SK-N-SH treated with all-trans-retinoic acid at 6 μM for 48 hours (cell line): ENCODE data around the gene LEMD3.

Experiments used
- ATAC-seq: fragments of 200-7000 bp; cut with Tn5 transposase; 3 replicates; pipeline ENCODE4 v1.9.1; 2020; ENCODE audit warnings: mild to moderate bottlenecking, moderate library complexity
- ARNTL ChIP-seq: fragments of 450-650 bp; formaldehyde crosslinking; IDR thresholded peaks from 2 replicates; pipeline ENCODE4 v1.5.0; 2020; ENCODE audit warnings: low read depth, mild to moderate bottlenecking, moderate library complexity, borderline replicate concordance
- BACH2 ChIP-seq: fragments of 250-450 bp; sonication (Bioruptor Pico); IDR thresholded peaks from 2 replicates; pipeline ENCODE4 v1.9.0; 2021; ENCODE audit warnings: mild to moderate bottlenecking, borderline replicate concordance
- ESRRG ChIP-seq: fragments of 250-450 bp; sonication (Bioruptor Pico); IDR thresholded peaks from 2 replicates; pipeline ENCODE4 v1.6.1; 2021; ENCODE audit warnings: mild to moderate bottlenecking
- ISL1 ChIP-seq: fragments of 250-450 bp; sonication (Bioruptor Pico); IDR thresholded peaks from 2 replicates; pipeline ENCODE4 v2.1.2; 2022; ENCODE audit warnings: mild to moderate bottlenecking, moderate library complexity
- OSR1 ChIP-seq: fragments of 250-450 bp; sonication (Bioruptor Pico); IDR thresholded peaks from 2 replicates; pipeline ENCODE4 v1.8.0; 2022; ENCODE audit warnings: moderate library complexity, mild to moderate bottlenecking, inconsistent platforms
- PATZ1 ChIP-seq: fragments of 250-450 bp; sonication (Bioruptor Pico); IDR thresholded peaks from 2 replicates; pipeline ENCODE4 v1.8.0; 2020; ENCODE audit warnings: mild to moderate bottlenecking, moderate library complexity, borderline replicate concordance
- POU6F1 ChIP-seq: fragments of 250-450 bp; sonication (Bioruptor Pico); IDR thresholded peaks from 2 replicates; pipeline ENCODE4 v1.8.0; 2021; ENCODE audit warnings: low read depth, mild to moderate bottlenecking, moderate library complexity, borderline replicate concordance
- PPARA ChIP-seq: fragments of 250-450 bp; sonication (Bioruptor Pico); IDR thresholded peaks from 2 replicates; pipeline ENCODE4 v1.5.0; 2020; ENCODE audit warnings: mild to moderate bottlenecking, borderline replicate concordance
- RARB ChIP-seq: fragments of 250-450 bp; sonication (Bioruptor Pico); IDR thresholded peaks from 2 replicates; pipeline ENCODE4 v1.8.0; 2021; ENCODE audit warnings: mild to moderate bottlenecking, moderate library complexity
- SNAI2 ChIP-seq: fragments of 250-450 bp; sonication (Bioruptor Pico); IDR thresholded peaks from 2 replicates; pipeline ENCODE4 v1.5.0; 2020; ENCODE audit warnings: mild to moderate bottlenecking, moderate library complexity
- TCF4 ChIP-seq: fragments of 250-450 bp; sonication (Bioruptor Pico); IDR thresholded peaks from 2 replicates; pipeline ENCODE4 v1.8.0; 2021; ENCODE audit warnings: mild to moderate bottlenecking, moderate library complexity, borderline replicate concordance
- TOX ChIP-seq: fragments of 250-450 bp; sonication (Bioruptor Pico); IDR thresholded peaks from 2 replicates; pipeline ENCODE4 v1.8.0; 2021; ENCODE audit warnings: mild to moderate bottlenecking, moderate library complexity, borderline replicate concordance
- TSHZ2 ChIP-seq: fragments of 250-450 bp; sonication (Bioruptor Pico); IDR thresholded peaks from 2 replicates; pipeline ENCODE4 v1.5.0; 2020; ENCODE audit warnings: mild to moderate bottlenecking, moderate library complexity
- ZC3H10 ChIP-seq: fragments of 250-450 bp; sonication (Bioruptor Pico); IDR thresholded peaks from 2 replicates; pipeline ENCODE4 v1.5.1; 2021; ENCODE audit warnings: mild to moderate bottlenecking, moderate library complexity
- ZFP3 ChIP-seq: fragments of 250-450 bp; sonication (Bioruptor Pico); IDR thresholded peaks from 2 replicates; pipeline ENCODE4 v1.5.0; 2020; ENCODE audit warnings: mild to moderate bottlenecking, moderate library complexity
- ZFP30 ChIP-seq: fragments of 450-650 bp; formaldehyde crosslinking; IDR thresholded peaks from 2 replicates; pipeline ENCODE4 v1.5.0; 2022; ENCODE audit warnings: mild to moderate bottlenecking, moderate library complexity
- ZNF565 ChIP-seq: fragments of 450-650 bp; formaldehyde crosslinking; conservative IDR thresholded peaks from 2 replicates; pipeline ENCODE4 v1.5.0; 2020; ENCODE audit warnings: low read depth, mild to moderate bottlenecking, moderate library complexity
- ZNF8 ChIP-seq: fragments of 450-650 bp; formaldehyde crosslinking; IDR thresholded peaks from 2 replicates; pipeline ENCODE4 v1.5.0; 2020; ENCODE audit warnings: mild to moderate bottlenecking, moderate library complexity
- TF ChIP-seq, protein P1 (sequence below): fragments of 250-450 bp; sonication (Bioruptor Pico); IDR thresholded peaks from 2 replicates; pipeline ENCODE4 v1.5.1; 2020; ENCODE audit warnings: low read depth, mild to moderate bottlenecking, moderate library complexity

The LEMD3 gene

GRCh38 chr12:65194949-65195348, 25.6 kb downstream of the LEMD3 start:
- TF ChIP-seq ZNF565 (CRISPR knock-in tag) (no peak), TCF4 (CRISPR knock-in tag) (no peak), OSR1 (CRISPR knock-in tag) (no peak), SNAI2 (CRISPR knock-in tag) (no peak), ZFP30 (no peak), ISL1 (CRISPR knock-in tag) (no peak), POU6F1 (CRISPR knock-in tag) (no peak), ZC3H10 (CRISPR knock-in tag) (no peak), ESRRG (CRISPR knock-in tag) (no peak), ZFP3 (no peak), ARNTL (CRISPR knock-in tag) (no peak), TOX (no peak)
- TF ChIP-seq, all 23 proteins: peak for 0
- no peak for ATAC-seq

DNA sequence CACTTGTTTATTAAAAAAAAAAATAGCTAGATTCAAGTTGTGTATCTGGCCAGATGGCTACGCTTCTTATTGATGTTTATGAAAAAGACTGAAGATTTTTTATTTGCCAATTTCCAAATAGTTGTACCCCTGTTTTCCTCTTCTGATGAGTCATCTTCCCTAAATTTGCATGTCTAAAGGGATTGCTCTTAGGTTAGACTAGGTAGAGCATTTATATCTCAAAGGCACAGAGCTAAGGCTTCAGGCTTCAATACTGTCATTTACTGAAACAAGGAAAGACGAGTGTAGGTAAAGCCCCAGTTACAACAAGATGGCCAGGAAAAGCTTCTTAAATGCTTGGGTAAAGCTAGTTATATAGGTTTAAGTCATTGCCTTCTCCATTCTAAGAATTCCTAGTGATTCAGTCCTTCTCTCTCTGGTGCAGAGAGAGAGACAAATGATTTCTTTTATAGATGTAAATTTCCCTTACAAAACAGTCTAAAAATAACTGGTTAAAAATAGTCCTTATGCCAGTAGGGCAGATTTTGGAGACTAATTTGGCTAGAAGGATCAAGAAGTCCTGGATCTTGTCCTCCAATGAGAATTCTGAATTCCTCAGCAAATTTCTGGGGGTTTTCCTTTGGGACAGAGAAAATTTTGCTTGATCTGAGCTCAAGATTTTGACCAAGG, 26.1 kb downstream of the LEMD3 start:
- no peak for ATAC-seq
- TF ChIP-seq ZC3H10 (CRISPR knock-in tag): no peak
- no peak for TF ChIP-seq TSHZ2 (CRISPR knock-in tag)
- TF ChIP-seq OSR1 (CRISPR knock-in tag): no peak
- TF ChIP-seq ESRRG (CRISPR knock-in tag): no peak
- TF ChIP-seq ZNF8 (CRISPR knock-in tag): no peak
- TF ChIP-seq BACH2: no peak
- no peak for TF ChIP-seq ZFP30
- TF ChIP-seq ISL1 (CRISPR knock-in tag): no peak
- TF ChIP-seq, protein P1, sequence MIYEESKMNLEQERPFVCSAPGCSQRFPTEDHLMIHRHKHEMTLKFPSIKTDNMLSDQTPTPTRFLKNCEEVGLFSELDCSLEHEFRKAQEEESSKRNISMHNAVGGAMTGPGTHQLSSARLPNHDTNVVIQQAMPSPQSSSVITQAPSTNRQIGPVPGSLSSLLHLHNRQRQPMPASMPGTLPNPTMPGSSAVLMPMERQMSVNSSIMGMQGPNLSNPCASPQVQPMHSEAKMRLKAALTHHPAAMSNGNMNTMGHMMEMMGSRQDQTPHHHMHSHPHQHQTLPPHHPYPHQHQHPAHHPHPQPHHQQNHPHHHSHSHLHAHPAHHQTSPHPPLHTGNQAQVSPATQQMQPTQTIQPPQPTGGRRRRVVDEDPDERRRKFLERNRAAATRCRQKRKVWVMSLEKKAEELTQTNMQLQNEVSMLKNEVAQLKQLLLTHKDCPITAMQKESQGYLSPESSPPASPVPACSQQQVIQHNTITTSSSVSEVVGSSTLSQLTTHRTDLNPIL: no peak
- no peak for TF ChIP-seq PPARA (CRISPR knock-in tag)
- no peak for TF ChIP-seq POU6F1 (CRISPR knock-in tag)

- no peak for ATAC-seq
- no peak for TF ChIP-seq ZNF8 (CRISPR knock-in tag)
- no peak for TF ChIP-seq PATZ1 (CRISPR knock-in tag)
- no peak for TF ChIP-seq RARB (CRISPR knock-in tag)
- TF ChIP-seq TSHZ2 (CRISPR knock-in tag): no peak
- no peak for TF ChIP-seq POU6F1 (CRISPR knock-in tag)
- no peak for TF ChIP-seq ZNF565 (CRISPR knock-in tag)
- TF ChIP-seq BACH2: no peak
- TF ChIP-seq ZFP3: no peak
- TF ChIP-seq, protein P1: no peak
- no peak for TF ChIP-seq ISL1 (CRISPR knock-in tag)
- no peak for TF ChIP-seq ESRRG (CRISPR knock-in tag)
- TF ChIP-seq OSR1 (CRISPR knock-in tag): no peak
Measured at GRCh38 chr12:65196762-65197567, 27.6 kb downstream of the LEMD3 start.
